Suprapubic skin (tissue), 4 donors: Measurements from ENCODE around the gene SUSD5. TPM values are rescaled to one million over a fixed set of nuclear protein-coding genes. Genes with fewer than 3 reads are reported as not detected.

Experiments
- DNase-seq, 2 donors: peaks; one replicate each; pipeline ENCODE4 v3.0.0-alpha.2; 2019; ENCODE audit warnings: low spot score in 2 of 2
- H3K27ac ChIP-seq: fragments of 200-600 bp; sonication (generic); one replicate; pipeline ENCODE4 v1.5.1; 2019
- H3K27me3 ChIP-seq: fragments of 200-600 bp; sonication (generic); one replicate; pipeline ENCODE4 v1.5.1; 2019
- H3K36me3 ChIP-seq: fragments of 200-600 bp; sonication (generic); one replicate; pipeline ENCODE4 v1.5.1; 2019
- H3K4me1 ChIP-seq: fragments of 200-600 bp; sonication (generic); one replicate; pipeline ENCODE4 v1.5.1; 2019
- H3K4me3 ChIP-seq: fragments of 200-600 bp; sonication (generic); one replicate; pipeline ENCODE4 v1.5.1; 2019; ENCODE audit warnings: mild to moderate bottlenecking
- H3K9me3 ChIP-seq: fragments of 200-600 bp; sonication (generic); one replicate; pipeline ENCODE4 v1.5.1; 2019
- CTCF ChIP-seq, 2 donors: fragments of 200-600 bp in 1 of 2; fragments of 450-650 bp in 1 of 2; sonication (generic) in 1 of 2; IDR thresholded peaks; one replicate each; pipeline ENCODE4 v1.5.1; 2016 to 2019; ENCODE audit warnings: antibody characterized with exemption in 2 of 2, mild to moderate bottlenecking in 1 of 2, moderate library complexity in 1 of 2
- EP300 ChIP-seq: sonication (generic); formaldehyde crosslinking; IDR thresholded peaks from one replicate; pipeline ENCODE4 v1.6.1; 2017; ENCODE audit warnings: antibody characterized with exemption
- POLR2A ChIP-seq, 2 donors: fragments of 450-650 bp; IDR thresholded peaks; one replicate each; pipeline ENCODE4 v1.6.1; 2017; ENCODE audit warnings: antibody characterized with exemption in 2 of 2, mild to moderate bottlenecking in 2 of 2, moderate library complexity in 2 of 2
- POLR2AphosphoS5 ChIP-seq, 3 donors: sonication (generic); formaldehyde crosslinking; IDR thresholded peaks; one replicate each; pipeline ENCODE4 v1.6.1; 2017; ENCODE audit warnings: antibody characterized with exemption in 3 of 3
- WGBS: methylation state at CpG from one replicate; pipeline ENCODE4 v1.1.5; 2018; 5-methylcytosine and 5-hydroxymethylcytosine counted together
- total RNA-seq, 4 donors: library from RNA; depleted of rRNA; stranded (reverse); fragments of >200 nt; gene quantifications; one replicate each; pipeline ENCODE4 v1.1.0, GENCODE V29; 2016

SUSD5 gene
- total RNA-seq, 4 donors from 2014 or later, result 0.60 to 2.6 (median 1.4) TPM

GRCh38 chr3:33201195-33201594, 17.4 kb downstream of the SUSD5 start:
- H3K27ac ChIP-seq, result no peak overlapping the region
- H3K9me3 ChIP-seq, result no peaks in the 10 kb centered on the region
- no peaks in the 10 kb centered on the region for H3K27me3 ChIP-seq
- H3K4me3 ChIP-seq, result no peak overlapping the region
- H3K4me1 ChIP-seq, result no peaks in the 10 kb centered on the region
- no peaks in the 10 kb centered on the region for H3K36me3 ChIP-seq
- no peak for DNase-seq
- 20% methylated on average over 1 of the region's 3 CpGs for WGBS
- TF ChIP-seq POLR2A (IDR thresholded peaks at IDR 0.05), result no peak
- TF ChIP-seq CTCF (IDR thresholded peaks at IDR 0.05), result no peak
- no peak for TF ChIP-seq EP300
- no peak for TF ChIP-seq POLR2AphosphoS5 (IDR thresholded peaks at IDR 0.05)

DNA sequence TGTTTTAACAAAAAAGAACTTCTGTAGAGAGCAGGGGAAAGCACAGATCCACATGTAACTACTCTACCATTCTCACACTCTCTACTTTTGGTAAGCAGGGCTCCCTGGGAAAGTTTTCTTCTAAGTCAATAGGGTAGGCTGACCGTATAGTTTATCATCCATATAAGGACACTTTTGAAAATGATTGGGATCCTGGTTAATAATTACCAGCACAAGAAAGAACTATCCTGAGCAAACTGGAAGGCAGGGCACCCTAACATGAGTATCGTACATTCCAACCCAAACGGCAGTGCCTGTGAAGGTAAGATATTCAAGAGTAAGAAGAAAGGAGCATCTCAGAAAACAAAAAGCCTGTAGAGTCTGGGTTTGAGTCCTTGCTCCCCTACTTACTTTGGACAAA, 22.1 kb downstream of the SUSD5 start:
- H3K4me1 ChIP-seq, result no peaks in the 10 kb centered on the region
- WGBS, result 83% methylated on average over 3 of the region's 3 CpGs
- H3K4me3 ChIP-seq, result no peak overlapping the region
- no peak overlapping the region for H3K27ac ChIP-seq
- no peak for DNase-seq
- H3K9me3 ChIP-seq, result no peaks in the 10 kb centered on the region
- H3K36me3 ChIP-seq, result no peaks in the 10 kb centered on the region
- H3K27me3 ChIP-seq, result no peaks in the 10 kb centered on the region
- TF ChIP-seq POLR2A (IDR thresholded peaks at IDR 0.05) (no peak), POLR2AphosphoS5 (IDR thresholded peaks at IDR 0.05) (no peak), CTCF (IDR thresholded peaks at IDR 0.05) (no peak), EP300 (no peak)

DNA sequence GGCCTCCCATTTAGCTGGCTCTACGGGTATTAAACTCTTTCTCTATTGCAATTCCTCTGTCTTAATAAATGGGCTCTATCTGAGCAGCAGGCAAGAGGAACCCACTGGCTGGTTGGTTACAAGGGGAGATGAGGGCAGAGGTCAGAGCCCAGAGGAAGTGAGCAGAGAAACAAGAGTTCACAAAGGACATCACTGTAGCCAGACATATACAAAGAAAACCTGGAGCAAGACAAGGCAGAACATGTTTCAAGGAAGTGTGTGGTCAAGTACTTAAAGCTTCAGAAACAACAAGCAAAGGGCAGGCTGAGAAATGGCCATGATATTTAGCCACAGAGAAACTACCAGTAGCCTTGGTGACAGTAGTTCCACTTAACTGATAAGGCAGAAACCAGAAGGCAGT, 24.3 kb downstream of the SUSD5 start:
- no peak overlapping the region for H3K27ac ChIP-seq
- no peaks in the 10 kb centered on the region for H3K36me3 ChIP-seq
- no peaks in the 10 kb centered on the region for H3K27me3 ChIP-seq
- WGBS, result 86% methylated on average over 1 of the region's 1 CpG
- no peaks in the 10 kb centered on the region for H3K4me1 ChIP-seq
- TF ChIP-seq POLR2A (IDR thresholded peaks at IDR 0.05) (no peak), CTCF (IDR thresholded peaks at IDR 0.05) (no peak), EP300 (no peak), POLR2AphosphoS5 (IDR thresholded peaks at IDR 0.05) (no peak)
- no peaks in the 10 kb centered on the region for H3K9me3 ChIP-seq
- H3K4me3 ChIP-seq, result no peak overlapping the region
- no peak for DNase-seq

DNA sequence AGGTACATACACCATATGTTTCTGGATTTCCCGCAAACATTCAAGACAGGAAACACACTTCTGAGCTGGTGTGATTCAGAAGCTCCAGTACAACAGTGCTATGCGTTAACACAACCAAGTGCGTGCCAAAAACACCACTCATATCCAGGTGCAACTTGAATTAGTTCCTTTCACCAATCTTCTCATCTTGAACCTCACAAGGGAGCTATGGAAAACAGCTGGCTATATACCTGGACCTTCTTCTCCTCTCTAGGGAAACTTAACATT, 31.3 kb downstream of the SUSD5 start:
- Histone ChIP-seq H3K27ac (no peak overlapping the region), H3K9me3 (no peaks in the 10 kb centered on the region), H3K4me1 (no peaks in the 10 kb centered on the region), H3K4me3 (no peak overlapping the region), H3K27me3 (no peaks in the 10 kb centered on the region), H3K36me3 (no peaks in the 10 kb centered on the region)
- 83% methylated on average over 3 of the region's 3 CpGs for WGBS
- DNase-seq, result no peak
- TF ChIP-seq POLR2AphosphoS5 (IDR thresholded peaks at IDR 0.05) (no peak), POLR2A (IDR thresholded peaks at IDR 0.05) (no peak), EP300 (no peak), CTCF (IDR thresholded peaks at IDR 0.05) (no peak)

DNA sequence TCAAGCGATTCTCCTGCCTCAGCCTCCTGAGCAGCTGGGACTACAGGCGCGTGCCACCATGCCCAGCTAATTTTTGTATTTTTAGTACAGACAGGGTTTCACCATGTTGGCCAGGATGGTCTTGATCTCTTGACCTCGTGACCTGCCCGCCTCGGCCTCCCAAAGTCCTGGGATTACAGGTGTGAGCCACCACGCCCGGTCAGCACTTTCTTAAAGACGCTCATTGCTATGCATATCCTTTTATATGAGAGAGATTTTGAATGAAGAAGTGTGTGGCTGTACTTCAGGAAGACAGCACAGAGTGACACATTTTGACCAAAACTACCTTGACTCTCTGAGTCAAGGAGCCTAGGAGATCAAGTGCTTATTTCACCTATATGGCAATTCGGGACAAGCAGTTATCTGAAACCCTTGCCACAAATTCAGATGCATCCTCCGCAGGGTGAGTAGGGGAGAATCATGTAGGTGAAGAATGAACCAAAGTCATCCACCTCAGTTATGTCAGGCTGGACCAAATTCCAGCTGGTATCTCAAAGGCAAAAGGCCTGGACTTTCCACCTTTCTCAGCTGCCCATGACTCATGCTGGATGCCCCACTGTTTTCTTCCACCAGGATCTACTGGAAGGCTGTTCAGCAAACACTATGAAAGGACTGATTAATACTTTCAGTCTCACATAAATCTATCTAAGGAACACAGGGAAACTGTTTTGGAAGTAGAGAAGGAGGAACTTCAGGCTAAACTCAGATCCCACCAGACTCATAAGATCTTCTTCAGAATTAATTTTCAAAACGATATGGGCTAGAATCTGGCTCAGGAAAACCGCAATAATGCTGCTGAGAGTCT, 31.9 kb downstream of the SUSD5 start:
- Histone ChIP-seq H3K9me3 (no peaks in the 10 kb centered on the region), H3K36me3 (no peaks in the 10 kb centered on the region), H3K4me1 (no peaks in the 10 kb centered on the region), H3K27ac (no peak overlapping the region), H3K4me3 (no peak overlapping the region), H3K27me3 (no peaks in the 10 kb centered on the region)
- WGBS, result 90% methylated on average over 13 of the region's 13 CpGs
- TF ChIP-seq POLR2A (IDR thresholded peaks at IDR 0.05) (no peak), EP300 (no peak), POLR2AphosphoS5 (IDR thresholded peaks at IDR 0.05) (no peak), CTCF (IDR thresholded peaks at IDR 0.05) (no peak)
- no peak for DNase-seq
